Keratinocyte (primary cell): ENCODE measurements around the gene MAP2K5. TPM values are rescaled to one million over a fixed set of nuclear protein-coding genes. Genes with fewer than 3 reads are reported as not detected.

Experiments
- DNase-seq: peaks from one replicate; pipeline ENCODE4 v3.0.0-alpha.2; 2011; ENCODE audit warnings: low read depth, missing footprints, low spot score
- FAIRE-seq: peaks from 2 replicates; lab custom pipeline; 2011; peaks lifted over from hg19 to GRCh38; lab: Jason Lieb, UNC
- H2AFZ ChIP-seq: 2 replicates; pipeline ENCODE4 v1.6.0; 2012; ENCODE audit warnings: low read length, control low read depth, inconsistent platforms; ENCODE audit not compliant: control insufficient read depth
- H3K27ac ChIP-seq: 2 replicates; pipeline ENCODE4 v1.5.1; 2011; ENCODE audit warnings: low read length; ENCODE audit not compliant: control insufficient read depth, insufficient read depth
- H3K27me3 ChIP-seq: 3 replicates; pipeline ENCODE4 v1.6.0; 2011; ENCODE audit warnings: low read length; ENCODE audit not compliant: control insufficient read depth, insufficient read depth; ENCODE audit errors: extremely low read depth
- H3K36me3 ChIP-seq, 2 experiments: 2 replicates in 1 of 2; 3 replicates in 1 of 2; pipeline ENCODE4 v1.5.1; 2011; ENCODE audit warnings: low read length in 2 of 2, mild to moderate bottlenecking in 1 of 2; ENCODE audit not compliant: control insufficient read depth in 2 of 2, insufficient read depth in 2 of 2; ENCODE audit errors: extremely low read depth in 1 of 2
- H3K4me1 ChIP-seq: 3 replicates; pipeline ENCODE4 v1.5.1; 2011; ENCODE audit warnings: low read length; ENCODE audit not compliant: control insufficient read depth, insufficient read depth; ENCODE audit errors: extremely low read depth
- H3K4me2 ChIP-seq: 3 replicates; pipeline ENCODE4 v1.6.0; 2011; ENCODE audit warnings: low read depth, low read length; ENCODE audit not compliant: control insufficient read depth, insufficient read depth; ENCODE audit errors: extremely low read depth
- H3K4me3 ChIP-seq, 3 experiments: fragments of 200-600 bp in 1 of 3; sonication (generic) in 1 of 3; 2 replicates in 2 of 3; 3 replicates in 1 of 3; pipeline ENCODE4 v1.5.1; 2011 to 2016; ENCODE audit warnings: low read length in 3 of 3, mild to moderate bottlenecking in 3 of 3, control low read depth in 2 of 3, inconsistent platforms in 1 of 3, low read depth in 1 of 3, mixed read lengths in 1 of 3, mixed run types in 1 of 3, moderate library complexity in 1 of 3; ENCODE audit not compliant: control insufficient read depth in 2 of 3, insufficient read depth in 2 of 3; ENCODE audit errors: extremely low read depth in 1 of 3
- H3K79me2 ChIP-seq: 2 replicates; pipeline ENCODE4 v1.6.0; 2012; ENCODE audit warnings: low read length; ENCODE audit not compliant: control insufficient read depth, insufficient read depth
- H3K9ac ChIP-seq: 3 replicates; pipeline ENCODE4 v1.6.0; 2011; ENCODE audit warnings: low read length; ENCODE audit not compliant: control insufficient read depth, insufficient read depth; ENCODE audit errors: extremely low read depth
- H3K9me1 ChIP-seq: 3 replicates; pipeline ENCODE4 v1.6.0; 2011; ENCODE audit warnings: low read length; ENCODE audit not compliant: control insufficient read depth, insufficient read depth; ENCODE audit errors: extremely low read depth
- H3K9me3 ChIP-seq: 2 replicates; pipeline ENCODE4 v1.5.1; 2012; ENCODE audit warnings: low read depth, low read length; ENCODE audit not compliant: control insufficient read depth
- H4K20me1 ChIP-seq: 3 replicates; pipeline ENCODE4 v1.6.0; 2011; ENCODE audit warnings: low read length; ENCODE audit not compliant: control insufficient read depth, insufficient read depth; ENCODE audit errors: extremely low read depth
- CTCF ChIP-seq, 3 experiments: IDR thresholded peaks in 1 of 3; conservative IDR thresholded peaks in 1 of 3; optimal IDR thresholded peaks in 1 of 3; 2 replicates in 2 of 3; 3 replicates in 1 of 3; pipeline versions ENCODE3 to v1.5.1; 2011; ENCODE audit warnings: low read length in 3 of 3, mild to moderate bottlenecking in 3 of 3, moderate library complexity in 2 of 3, control low read depth in 1 of 3, inconsistent platforms in 1 of 3; ENCODE audit not compliant: insufficient read depth in 2 of 3; ENCODE audit errors: extremely low read depth in 1 of 3
- EZH2 ChIP-seq: IDR thresholded peaks from one replicate; pipeline ENCODE4 v1.6.1; 2012; ENCODE audit warnings: inconsistent platforms, mild to moderate bottlenecking, low read length, moderate library complexity
- dilution Hi-C: fragments of 300-500 bp; cut with MboI; formaldehyde crosslinking; loops from one replicate; pipeline ENCODE4 v1.7.0; 2020; ENCODE audit warnings: low sequenced_read_pairs; ENCODE audit not compliant: extremely low pct_ligation_motif_present
- polyA plus RNA-seq, 5 experiments: library from polyadenylated mRNA; depleted of rRNA in 3 of 5; stranded (reverse) in 3 of 5; stranded (forward) in 1 of 5; unstranded in 1 of 5; fragments of >200 nt; gene quantifications; 1 replicate in 1 of 5; 2 replicates in 3 of 5; 3 replicates in 1 of 5; pipeline versions ENCODE4 v1.2.1 to v1.2.3, GENCODE V29; 2011 to 2012; ENCODE audit warnings: missing spikeins in 2 of 5, low read depth in 1 of 5, low replicate concordance in 1 of 5

MAP2K5 gene
- polyA plus RNA-seq, 1 donor (not counting 4 experiments of a cell fraction or from before 2014, with no cell fraction given), result 3.6 TPM

GRCh38 chr15:67641453-67641852, 99.0 kb downstream of the MAP2K5 start:
- Histone ChIP-seq H3K79me2 (no peaks in the 10 kb centered on the region), H3K4me1 (no peaks in the 10 kb centered on the region), H3K9ac (no peak overlapping the region), H3K9me1 (no peaks in the 10 kb centered on the region), H3K9me3 (no peaks in the 10 kb centered on the region), H3K27me3 (no peaks in the 10 kb centered on the region), H3K4me2 (no peak overlapping the region), H3K36me3 (no peaks in the 10 kb centered on the region), H4K20me1 (no peaks in the 10 kb centered on the region), H3K4me3 (no peak overlapping the region), H3K27ac (no peak overlapping the region), H2AFZ (no peak overlapping the region)
- dilution Hi-C loops, result no loop called here
- no peak for TF ChIP-seq EZH2
- TF ChIP-seq CTCF (optimal IDR thresholded peaks at IDR 0.05 in 1 of 3, IDR thresholded peaks at IDR 0.05 in 1 of 3, conservative IDR thresholded peaks at IDR 0.05 in 1 of 3; ENCODE audit: extremely low read depth in 1 of 3, insufficient read depth in 2 of 3, low read length in 3 of 3), result no peak
- FAIRE-seq, result no peak
- no peak for DNase-seq

- TF ChIP-seq CTCF (optimal IDR thresholded peaks at IDR 0.05 in 1 of 3, IDR thresholded peaks at IDR 0.05 in 1 of 3, conservative IDR thresholded peaks at IDR 0.05 in 1 of 3; ENCODE audit: extremely low read depth in 1 of 3, insufficient read depth in 2 of 3, low read length in 3 of 3) (no peak), EZH2 (no peak)
- no peaks in the 10 kb centered on the region for H3K9me1 ChIP-seq
- dilution Hi-C loops, result no loop called here
- H4K20me1 ChIP-seq, result no peaks in the 10 kb centered on the region
- FAIRE-seq, result no peak
- no peak overlapping the region for H3K4me3 ChIP-seq
- no peaks in the 10 kb centered on the region for H3K79me2 ChIP-seq
- no peak overlapping the region for H3K4me2 ChIP-seq
- H2AFZ ChIP-seq, result no peak overlapping the region
- H3K36me3 ChIP-seq, result no peaks in the 10 kb centered on the region
- DNase-seq, result no peak
- no peaks in the 10 kb centered on the region for H3K4me1 ChIP-seq
- H3K9ac ChIP-seq, result no peak overlapping the region
- H3K27me3 ChIP-seq, result no peaks in the 10 kb centered on the region
- no peaks in the 10 kb centered on the region for H3K9me3 ChIP-seq
- H3K27ac ChIP-seq, result no peak overlapping the region
These were observed 104.3 kb downstream of the MAP2K5 start for GRCh38 chr15:67646847-67647246.
